HepG2 (cell line): ENCODE results near the gene CIAO2B. TPM values are rescaled to one million over a fixed set of nuclear protein-coding genes. Genes with fewer than 3 reads are reported as not detected.
A peak's percentile ranks its signal among the peaks of the same experiment; 100 is the strongest.

ENCODE experiments used
- MYPOP ChIP-seq: sonication (generic); formaldehyde crosslinking; IDR thresholded peaks from 2 replicates; pipeline ENCODE4 v1.8.1; 2023; ENCODE audit warnings: mild to moderate bottlenecking, moderate library complexity, missing genetic modification reagents
- NFKBIZ ChIP-seq: IDR thresholded peaks from 2 replicates; pipeline ENCODE4 v1.6.1; 2018; ENCODE audit warnings: missing genetic modification reagents, missing compliant biosample characterization
- RXRA ChIP-seq: sonication (generic); formaldehyde crosslinking; IDR thresholded peaks from 2 replicates; pipeline ENCODE4 v1.5.1; 2020; ENCODE audit warnings: missing genetic modification reagents
- SETDB1 ChIP-seq: sonication (generic); formaldehyde crosslinking; IDR thresholded peaks from 2 replicates; pipeline ENCODE4 v1.5.1; 2020; ENCODE audit warnings: missing genetic modification reagents, mild to moderate bottlenecking, borderline replicate concordance
- SMAD3 ChIP-seq: sonication (generic); formaldehyde crosslinking; IDR thresholded peaks from 2 replicates; pipeline ENCODE4 v1.4.0; 2020; ENCODE audit warnings: missing genetic modification reagents
- SP2 ChIP-seq: sonication (generic); formaldehyde crosslinking; IDR thresholded peaks from 2 replicates; pipeline ENCODE4 v1.5.1; 2020; ENCODE audit warnings: mild to moderate bottlenecking, missing genetic modification reagents
- ZHX2 ChIP-seq, 2 experiments: sonication (generic) in 1 of 2; formaldehyde crosslinking in 1 of 2; IDR thresholded peaks; 2 replicates each; pipeline versions ENCODE4 v1.6.1 to v1.9.0; 2014 to 2022; ENCODE audit warnings: antibody characterized with exemption in 1 of 2, borderline replicate concordance in 1 of 2, inconsistent platforms in 1 of 2, low read depth in 1 of 2, missing genetic modification reagents in 1 of 2
- ZNF224 ChIP-seq: sonication (generic); formaldehyde crosslinking; IDR thresholded peaks from 2 replicates; pipeline ENCODE4 v1.5.0; 2020; ENCODE audit warnings: mild to moderate bottlenecking, missing genetic modification reagents
- ZNF3 ChIP-seq: IDR thresholded peaks from 2 replicates; pipeline ENCODE4 v1.7.0; 2017; ENCODE audit warnings: inconsistent platforms
- ZNF431 ChIP-seq: sonication (generic); formaldehyde crosslinking; IDR thresholded peaks from 2 replicates; pipeline ENCODE4 v1.9.0; 2022; ENCODE audit warnings: missing genetic modification reagents, low read depth, mild to moderate bottlenecking, borderline replicate concordance
- ZNF512 ChIP-seq: sonication (generic); formaldehyde crosslinking; IDR thresholded peaks from 2 replicates; pipeline ENCODE4 v1.4.0; 2020; ENCODE audit warnings: mild to moderate bottlenecking, missing genetic modification reagents
- ZNF784 ChIP-seq: sonication (generic); formaldehyde crosslinking; IDR thresholded peaks from 2 replicates; pipeline ENCODE4 v1.5.1; 2020; ENCODE audit warnings: missing genetic modification reagents, mild to moderate bottlenecking, borderline replicate concordance
- ZNF800 ChIP-seq: sonication (generic); formaldehyde crosslinking; IDR thresholded peaks from 2 replicates; pipeline ENCODE4 v1.4.0; 2020; ENCODE audit warnings: missing genetic modification reagents
- ZXDC ChIP-seq: sonication (generic); formaldehyde crosslinking; IDR thresholded peaks from 2 replicates; pipeline ENCODE4 v1.5.0; 2020; ENCODE audit warnings: mild to moderate bottlenecking, missing genetic modification reagents
- polyA plus RNA-seq, 8 experiments: library from polyadenylated mRNA; depleted of rRNA in 3 of 8; stranded (reverse) in 7 of 8; unstranded in 1 of 8; fragments of >200 nt; fragmentation: Illumina TruSeq in 4 of 8; extraction: Trizol in 4 of 8; gene quantifications; 2 replicates each; pipeline versions ENCODE4 v1.2.1 to v1.2.3, GENCODE V29; 2011 to 2016; ENCODE audit warnings: low read depth in 4 of 8, missing spikeins in 1 of 8, mixed read lengths in 1 of 8; ENCODE audit not compliant: insufficient read depth in 1 of 8
- total RNA-seq, 5 experiments: library from RNA; depleted of rRNA; stranded (reverse); fragments of >200 nt; fragmentation: Illumina TruSeq; extraction: Trizol; gene quantifications; 2 replicates each; pipeline ENCODE4 v1.2.3, GENCODE V29; 2016; ENCODE audit warnings: low read depth in 1 of 5

The CIAO2B gene
- total and polyA plus RNA-seq, 2 of the 13 experiments (the other 11 are each of a cell fraction or from before 2014, with no cell fraction given) = 157 to 293 TPM

GRCh38 chr16:66954097-66954659 lies 20.0 kb upstream of the CIAO2B start (continued):
- TF ChIP-seq MYPOP (CRISPR knock-in tag) = peak; percentile 35; the same call in 1 of the 2 replicates
- no peak for TF ChIP-seq ZNF512
- TF ChIP-seq SETDB1 (CRISPR knock-in tag) = no peak
- no peak for TF ChIP-seq ZNF224 (CRISPR knock-in tag)
- TF ChIP-seq ZHX2 (IDR thresholded peaks at IDR 0.05; ENCODE audit: low read depth) = no peak
- no peak for TF ChIP-seq ZHX2 (CRISPR knock-in tag; IDR thresholded peaks at IDR 0.05; ENCODE audit: borderline replicate concordance)
- no peak for TF ChIP-seq NFKBIZ (CRISPR knock-in tag)
- no peak for TF ChIP-seq ZNF431 (CRISPR knock-in tag)
- no peak for TF ChIP-seq ZNF784
- TF ChIP-seq ZNF800 (CRISPR knock-in tag) = peak; percentile 28; the same call in 1 of the 2 replicates
- TF ChIP-seq SMAD3 (CRISPR knock-in tag) = peak; percentile 68; the same call in 1 of the 2 replicates
- no peak for TF ChIP-seq ZNF3 (CRISPR knock-in tag)
- TF ChIP-seq SP2 (CRISPR knock-in tag) = no peak
- TF ChIP-seq RXRA = no peak
- TF ChIP-seq ZXDC (CRISPR knock-in tag) = no peak
